HG02840 (cell line): Measurements from ENCODE around the gene NEURL2.
"Not testable (repeated sequence)": the region's sequence is repeated elsewhere in the genome, so short reads cannot be mapped to it uniquely, and the experiment has no call there.

Source experiments
- ATAC-seq: cut with Tn5 transposase; IDR thresholded peaks from one replicate; pipeline ENCODE4 v1.9.1; 2021; ENCODE audit warnings: mild to moderate bottlenecking, moderate library complexity, moderate number of reproducible peaks; ENCODE audit not compliant: unreplicated experiment, low FRiP score

The NEURL2 gene

DNA sequence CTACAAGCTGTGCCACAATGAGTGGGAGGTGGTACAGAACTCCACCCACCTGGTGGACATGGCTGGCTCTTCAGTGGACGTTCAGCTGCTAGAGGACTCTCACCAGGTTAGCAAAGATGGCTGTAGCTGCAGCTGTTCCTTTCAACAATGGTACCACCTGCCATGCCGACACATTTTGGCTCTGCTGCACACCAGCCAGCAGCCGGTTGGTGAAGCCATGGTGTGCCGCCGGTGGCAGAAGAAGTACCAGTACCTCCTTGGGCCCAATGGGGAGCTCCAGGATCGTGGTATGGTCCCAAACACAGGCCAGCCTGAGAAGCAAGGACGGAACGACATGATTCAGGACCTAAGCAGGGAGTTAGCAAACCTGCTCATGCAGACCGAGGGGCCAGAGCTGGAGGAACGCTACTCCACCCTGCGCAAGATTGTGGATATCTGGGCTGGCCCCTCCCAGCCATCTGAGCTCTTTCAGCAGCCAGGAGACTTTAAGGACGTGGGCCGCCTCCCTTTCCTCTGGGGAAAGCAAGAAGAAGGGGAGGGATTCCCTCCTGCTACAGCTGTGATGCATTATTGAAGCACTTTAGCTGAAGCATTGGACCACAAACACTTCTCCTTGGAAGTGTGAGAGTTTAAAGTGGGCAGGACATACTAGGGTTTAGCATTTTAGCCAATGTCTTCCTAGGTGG lies 12.8 kb downstream of the NEURL2 start:
- no peak for ATAC-seq

DNA sequence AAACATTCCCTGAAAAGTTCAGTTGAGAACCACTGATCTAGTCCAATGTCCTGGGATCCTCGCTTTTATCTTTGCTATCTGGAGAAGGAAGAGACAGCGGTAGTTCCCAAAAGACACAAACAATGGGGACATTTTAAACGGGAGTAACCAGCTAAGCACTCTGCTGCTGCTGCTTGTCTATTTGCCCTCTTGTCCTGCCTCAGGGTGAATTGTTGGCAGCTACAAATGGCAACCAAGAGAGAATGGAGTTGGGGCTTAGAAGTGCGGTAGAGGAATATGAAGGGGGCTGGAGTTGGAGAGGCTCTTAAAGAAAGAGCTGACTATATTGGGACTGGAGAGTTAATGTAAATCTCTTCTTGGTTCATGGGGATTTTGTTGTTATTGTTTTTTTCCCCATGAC lies 16.4 kb downstream of the NEURL2 start:
- ATAC-seq: no peak

DNA sequence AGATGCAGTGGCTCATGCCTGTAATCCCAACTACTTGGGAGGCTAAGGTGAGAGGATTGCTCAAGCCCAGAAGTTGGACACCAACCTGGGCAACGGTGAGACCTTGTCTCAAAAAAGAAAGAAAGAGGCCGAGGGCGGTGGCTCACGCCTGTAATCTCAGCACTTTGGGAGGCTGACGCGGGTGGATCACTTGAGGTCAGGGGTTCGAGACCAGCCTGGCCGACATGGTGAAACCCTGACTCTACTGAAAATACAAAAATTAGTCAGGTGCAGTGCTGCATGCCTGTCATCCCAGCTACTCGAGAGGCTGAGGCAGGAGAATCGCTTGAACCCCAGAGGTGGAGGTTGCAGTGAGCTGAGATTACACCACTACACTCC lies 16.9 kb downstream of the NEURL2 start:
- not testable (repeated sequence) for ATAC-seq

DNA sequence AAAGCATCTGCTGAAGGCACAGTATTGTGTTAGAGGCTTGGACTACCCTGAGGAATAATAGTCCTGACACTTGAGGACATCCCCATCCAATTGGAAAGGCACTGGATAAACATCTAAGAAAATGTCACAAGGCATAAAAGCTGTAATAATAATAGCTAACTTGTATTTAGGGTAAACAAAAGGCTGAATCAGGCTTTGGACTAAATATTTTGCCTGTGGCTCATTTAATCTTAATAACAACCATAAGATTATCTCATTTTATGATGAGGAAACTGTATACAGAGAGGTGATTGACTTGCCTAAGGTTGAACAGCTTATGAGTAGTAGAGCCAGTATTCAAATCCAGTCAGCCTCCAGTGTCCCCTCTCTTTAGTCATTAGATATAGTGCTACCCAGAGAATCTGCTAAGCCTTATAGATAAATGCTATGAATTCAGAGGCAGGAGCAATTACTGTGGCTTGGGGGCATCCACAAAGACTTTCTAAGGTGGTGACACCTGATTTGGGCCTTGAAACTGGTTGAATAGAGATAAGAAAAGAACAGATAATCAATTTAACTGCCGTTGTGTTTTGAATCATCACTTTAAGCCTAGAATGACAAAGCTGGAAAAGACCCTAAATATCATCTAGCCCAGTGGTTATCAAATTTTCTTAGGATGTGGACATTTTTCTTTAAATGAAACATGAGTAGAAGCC lies 17.5 kb downstream of the NEURL2 start:
- ATAC-seq: no peak

DNA sequence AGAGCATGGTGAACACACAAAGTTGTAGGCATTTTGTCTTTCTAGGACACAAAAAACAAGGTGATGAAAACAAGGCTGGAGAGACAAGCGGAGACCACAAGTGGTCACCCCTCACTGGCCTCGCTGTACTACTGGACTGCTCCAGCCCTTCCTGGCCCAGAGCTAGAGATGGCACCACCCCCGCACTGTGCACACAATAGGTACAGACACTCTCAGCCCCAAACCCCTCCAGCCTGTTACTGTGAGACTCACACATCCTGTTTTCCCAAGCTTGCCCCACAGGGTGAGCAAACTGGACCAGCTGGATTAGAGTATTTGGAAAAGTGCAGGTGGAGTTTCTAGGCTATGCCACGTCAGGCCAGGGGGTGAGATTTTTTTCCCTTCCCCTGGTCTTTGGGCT lies 18.4 kb downstream of the NEURL2 start:
- ATAC-seq: no peak

DNA sequence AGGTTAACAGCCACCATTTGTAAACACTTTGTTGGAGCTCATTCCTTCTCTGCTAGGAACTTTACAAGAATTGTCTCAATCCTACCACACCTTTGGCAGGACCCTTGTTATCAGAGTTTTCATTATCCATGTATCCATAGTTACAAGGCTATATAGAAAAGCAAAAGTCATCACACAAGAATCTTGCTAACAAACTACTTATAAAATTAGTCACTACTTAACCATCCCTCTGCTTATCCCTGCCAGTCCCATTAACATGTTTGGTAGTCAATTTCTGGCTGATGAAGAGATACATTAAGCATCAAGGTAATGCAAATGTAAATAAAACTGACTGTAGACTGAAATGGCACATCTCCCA lies 23.2 kb downstream of the NEURL2 start:
- ATAC-seq: no peak

DNA sequence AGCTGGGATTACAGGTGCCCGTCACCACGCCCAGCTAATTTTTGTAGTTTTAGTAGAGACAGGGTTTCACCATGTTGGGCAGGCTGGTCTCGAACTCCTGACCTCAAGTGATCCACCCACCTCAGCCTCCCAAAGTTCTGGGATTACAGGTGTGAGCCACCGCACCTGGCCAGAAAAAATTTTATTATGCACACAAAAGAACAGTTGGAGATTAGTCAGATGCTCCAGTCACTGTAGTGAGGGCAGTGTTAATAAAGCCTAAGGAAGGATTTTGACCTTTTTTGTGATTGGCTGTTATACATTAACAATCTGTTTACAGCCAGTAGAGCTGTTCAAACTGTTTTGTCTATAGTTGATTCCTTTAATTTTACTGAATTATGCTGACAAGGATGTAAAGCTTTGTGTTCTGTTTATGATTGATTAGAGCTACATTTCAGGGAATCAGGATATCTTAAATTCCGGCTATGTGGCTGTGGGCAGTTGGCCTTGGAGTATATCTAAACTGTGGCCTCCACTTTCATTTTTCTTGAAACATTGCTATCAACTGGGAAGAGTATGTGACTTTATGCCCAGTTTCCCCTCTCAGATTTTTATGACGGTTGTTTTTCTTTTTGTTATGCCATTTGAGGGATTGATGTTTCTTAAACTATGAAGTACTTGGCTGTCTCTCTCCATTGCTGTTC lies 23.7 kb downstream of the NEURL2 start:
- no peak for ATAC-seq

DNA sequence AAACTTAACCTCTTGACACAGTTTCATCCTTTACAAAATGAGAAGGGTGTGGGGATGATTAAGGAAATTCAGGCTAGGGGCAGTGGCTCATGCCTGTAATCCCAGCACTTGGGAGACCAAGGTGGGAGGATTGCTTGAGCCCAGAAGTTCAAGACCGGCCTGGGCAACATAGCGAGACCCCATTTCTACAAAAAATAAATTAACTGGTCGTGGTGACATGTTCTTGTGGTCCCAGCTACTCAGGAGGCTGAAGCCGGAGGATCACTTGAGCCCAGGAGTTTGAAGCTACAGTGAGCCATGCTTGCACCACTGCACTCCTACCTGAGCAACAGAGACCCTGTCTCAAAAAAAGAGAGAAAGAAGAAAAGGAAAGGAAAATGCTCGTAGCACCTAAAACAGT lies 24.6 kb downstream of the NEURL2 start:
- no peak for ATAC-seq

DNA sequence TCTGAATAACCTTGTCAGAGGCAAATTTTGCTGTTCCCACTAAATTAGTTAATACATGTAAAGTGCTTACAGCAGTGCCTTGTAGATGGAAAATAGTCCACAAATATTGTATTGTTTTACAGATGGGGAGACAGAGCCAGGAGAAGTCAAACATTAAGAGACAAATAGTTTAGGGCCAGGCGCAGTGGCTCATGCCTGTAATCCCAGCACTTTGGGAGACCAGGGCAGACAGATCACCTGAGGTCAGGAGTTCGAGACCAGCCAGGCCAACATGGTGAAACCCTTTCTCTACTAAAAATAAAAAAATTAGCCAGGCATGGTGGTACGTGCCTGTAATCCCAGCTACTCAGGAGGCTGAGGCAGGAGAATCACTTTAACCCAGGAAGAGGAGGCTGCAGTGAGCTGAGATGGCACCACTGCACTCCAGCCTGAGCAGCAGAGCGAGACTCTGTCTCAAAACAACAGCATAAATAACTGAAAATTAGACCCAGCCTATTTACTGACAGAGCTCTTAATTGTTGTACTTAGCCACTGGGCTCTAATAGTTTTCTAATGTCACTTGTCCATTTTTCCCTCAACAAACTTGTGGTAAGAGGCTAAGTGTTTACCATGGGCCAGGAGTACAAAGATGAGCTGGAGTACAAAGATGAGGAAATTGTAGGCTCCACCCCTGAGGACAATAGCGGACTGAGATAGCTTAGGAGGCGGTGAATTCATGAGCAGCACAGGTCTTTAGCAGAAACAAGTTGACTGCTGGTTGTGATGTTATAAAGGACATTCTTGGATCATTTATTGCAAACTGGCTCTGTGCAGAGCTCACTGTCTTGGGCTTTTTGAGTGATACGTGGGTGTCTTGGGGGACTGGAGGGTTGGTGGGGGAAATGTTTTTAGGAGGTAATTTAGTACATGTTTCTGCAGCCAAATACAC lies 27.2 kb downstream of the NEURL2 start:
- ATAC-seq: no peak

DNA sequence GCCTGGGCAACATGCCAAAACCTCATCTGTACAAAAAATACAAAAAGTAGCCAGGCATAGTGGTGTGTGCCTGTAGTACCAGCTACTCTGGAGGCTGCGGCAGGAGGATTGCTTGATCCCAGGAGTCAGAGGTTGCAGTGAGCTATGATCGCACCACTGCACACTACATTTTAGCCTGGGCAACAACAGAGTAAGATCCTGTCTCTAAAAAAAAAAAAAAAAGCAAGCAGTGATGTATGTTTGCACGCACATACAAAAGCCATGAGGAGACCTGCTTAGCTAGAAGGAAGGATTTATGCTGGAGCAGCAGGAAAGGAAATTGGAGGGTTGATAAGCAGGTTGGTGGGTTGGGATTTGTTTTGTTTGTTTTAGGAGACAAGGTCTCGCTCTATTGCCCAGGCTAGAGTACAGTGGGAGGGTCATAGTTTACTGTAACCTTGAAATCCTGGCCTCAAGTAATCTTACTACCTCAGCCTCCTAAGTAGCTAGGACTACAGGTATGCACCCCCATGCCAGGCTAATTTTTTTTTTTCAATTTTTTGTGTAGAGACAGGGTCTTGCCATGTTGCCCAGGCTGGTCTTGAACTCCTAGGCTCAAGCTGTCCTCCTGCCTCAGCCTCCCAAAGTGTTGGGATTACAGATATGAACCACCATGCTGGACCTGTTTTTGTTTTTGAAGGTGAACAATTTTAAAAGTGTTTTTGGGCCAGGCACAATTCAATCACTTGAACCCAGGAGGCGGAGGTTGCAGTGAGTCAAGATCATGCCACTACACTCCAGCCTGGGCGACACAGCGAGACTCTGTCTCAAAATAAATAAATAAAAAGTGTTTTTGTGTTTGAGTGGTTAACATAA lies 29.6 kb downstream of the NEURL2 start:
- no peak for ATAC-seq

DNA sequence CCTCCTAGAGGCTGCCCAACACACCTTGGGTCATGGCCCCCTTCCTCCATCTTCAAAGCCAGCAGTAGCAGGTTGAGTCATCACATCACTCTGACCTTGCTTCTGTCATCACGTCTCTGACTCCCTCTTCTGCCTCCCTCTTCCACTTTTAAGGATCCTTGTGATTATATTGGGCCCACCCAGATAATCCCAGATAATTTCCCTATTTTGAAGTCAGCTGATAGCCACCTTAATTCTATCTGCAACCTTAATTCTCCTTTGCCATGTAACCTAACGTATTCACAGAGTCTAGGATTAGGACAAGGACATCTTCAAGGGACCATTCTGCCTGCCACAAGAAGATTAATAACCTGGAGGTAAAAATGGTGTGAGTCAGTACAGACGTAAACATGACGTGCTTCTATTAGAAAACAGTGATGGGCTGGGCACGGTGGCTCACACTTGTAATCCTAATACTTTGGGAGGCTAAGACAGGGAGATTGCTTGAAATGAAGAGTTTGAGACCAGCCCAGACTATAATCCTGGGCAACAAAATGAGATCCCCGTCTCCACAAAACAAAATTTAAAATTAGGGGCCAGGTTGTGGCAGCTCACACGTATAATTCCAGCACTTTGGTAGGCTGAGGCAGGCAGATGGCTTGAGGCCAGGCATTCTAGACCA lies 30.3 kb downstream of the NEURL2 start:
- ATAC-seq: no peak

DNA sequence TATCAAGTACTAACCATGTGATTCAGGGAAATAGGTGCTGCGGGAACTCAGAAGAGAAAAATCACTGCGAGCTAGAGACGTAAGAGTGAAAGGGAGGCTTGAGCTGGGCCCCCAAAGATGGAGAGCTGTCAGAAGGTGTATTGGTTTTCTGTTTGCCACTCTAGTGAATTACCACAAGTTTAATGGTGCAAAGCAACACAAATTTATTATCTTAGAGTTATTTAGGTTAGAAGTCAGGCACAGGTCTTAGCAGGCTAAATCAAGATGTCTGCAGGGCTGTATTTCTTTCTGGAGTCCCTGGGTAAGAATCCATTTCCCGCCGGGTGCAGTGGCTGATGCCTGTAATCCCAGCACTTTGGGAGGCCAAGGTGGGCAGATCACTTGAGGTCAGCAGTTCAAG lies 31.1 kb downstream of the NEURL2 start:
- no peak for ATAC-seq

DNA sequence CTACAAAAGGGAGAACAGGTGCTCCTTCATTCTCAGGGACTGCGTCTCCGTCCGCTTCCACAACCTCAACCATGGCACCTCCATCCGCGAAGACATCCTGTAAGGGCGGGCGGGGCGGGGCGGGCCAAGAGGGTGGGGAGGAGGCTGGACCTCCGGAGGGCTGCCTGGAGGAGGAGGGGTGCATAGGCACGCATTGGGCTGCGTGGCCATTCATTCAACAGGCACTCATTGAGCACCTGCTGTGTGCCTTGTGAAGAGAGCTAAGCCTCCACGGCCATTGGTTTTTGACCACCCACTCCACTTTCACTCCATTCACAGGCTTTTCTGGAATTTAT lies 33.2 kb downstream of the NEURL2 start:
- peak; percentile 6 for ATAC-seq

DNA sequence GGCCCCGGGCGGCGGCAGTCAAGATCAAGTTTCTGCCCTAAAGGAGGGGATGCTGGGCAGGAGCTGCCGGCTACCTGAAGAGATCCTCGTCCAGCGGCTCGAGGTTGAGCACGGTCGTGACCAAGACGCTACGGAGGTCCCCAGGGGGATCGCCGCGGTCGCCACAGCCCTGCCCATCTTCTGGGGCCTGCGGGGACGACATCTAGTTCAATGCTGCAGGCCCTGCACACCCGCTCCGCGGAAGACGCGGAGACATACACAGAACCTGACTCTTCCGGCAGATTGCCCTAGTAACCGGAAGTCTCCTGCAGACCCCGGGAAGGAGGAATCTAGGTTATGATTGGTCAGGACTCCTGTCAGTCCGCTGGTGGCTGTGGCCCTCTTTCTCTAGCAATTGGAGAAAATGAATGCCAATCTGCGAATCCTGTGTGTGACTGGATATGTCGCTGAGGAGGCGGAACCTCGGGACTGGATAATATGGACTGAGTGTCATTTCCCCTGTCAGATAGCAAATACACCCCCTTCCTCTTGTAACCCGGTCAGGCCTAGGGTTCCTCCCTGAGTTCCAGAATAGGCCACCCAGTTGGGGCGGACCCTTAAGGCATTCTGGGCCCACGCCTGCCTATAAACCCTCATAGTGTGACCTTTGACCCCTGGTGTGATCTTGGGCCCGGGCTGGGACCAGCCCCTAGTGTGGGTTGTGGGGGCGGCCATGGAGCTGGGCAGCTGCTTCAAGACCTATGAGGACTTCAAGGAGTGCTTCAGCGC lies 33.7 kb downstream of the NEURL2 start, which contains the start of the genes ACOT8 and ZSWIM3:
Gene ACOT8 (minus strand): TSS at position 279 of the 768 bp plus-strand sequence. CDS start 77 bp downstream, at position 202.
Gene ZSWIM3 (plus strand): TSS at position 501 of the 768 bp plus-strand sequence. CDS start 212 bp downstream, at position 713.
- peak; percentile 98 for ATAC-seq

DNA sequence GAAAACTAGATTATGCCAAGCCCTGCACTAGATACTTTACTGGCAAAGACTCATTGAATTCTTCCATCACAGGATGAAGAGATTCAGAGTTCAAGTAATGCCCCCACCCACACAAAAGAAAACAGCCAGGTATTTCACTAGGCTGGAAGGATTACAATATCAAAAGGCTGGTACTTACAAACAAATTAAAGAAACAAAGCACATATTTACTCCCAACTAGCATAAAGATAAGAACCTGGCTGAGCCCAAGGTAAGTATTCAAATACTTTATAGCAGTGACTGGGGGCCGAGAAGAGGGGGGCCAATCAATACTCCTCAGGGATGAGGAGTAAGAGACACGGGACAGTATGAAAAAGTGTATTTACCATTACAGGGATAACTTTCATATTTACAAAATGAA lies 37.5 kb downstream of the NEURL2 start:
- no peak for ATAC-seq

DNA sequence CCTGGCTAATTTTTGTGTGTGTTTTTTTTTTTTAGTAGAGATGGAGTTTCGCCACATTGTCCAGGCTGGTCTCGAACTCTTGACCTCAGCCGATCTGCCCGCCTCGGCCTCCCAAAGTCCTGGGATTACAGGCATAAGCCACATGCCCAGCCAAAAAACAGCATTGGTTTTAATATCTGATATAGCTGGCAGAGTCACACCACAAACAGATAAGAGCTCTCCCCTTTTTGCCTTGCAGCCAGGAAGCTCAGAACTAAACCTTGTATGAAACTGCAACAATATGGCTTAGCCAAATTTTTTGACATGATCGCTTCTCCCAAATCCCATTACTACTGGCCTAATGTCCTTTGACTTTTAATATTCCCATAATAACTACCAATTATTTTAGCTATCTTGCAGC lies 38.7 kb downstream of the NEURL2 start:
- ATAC-seq: no peak

DNA sequence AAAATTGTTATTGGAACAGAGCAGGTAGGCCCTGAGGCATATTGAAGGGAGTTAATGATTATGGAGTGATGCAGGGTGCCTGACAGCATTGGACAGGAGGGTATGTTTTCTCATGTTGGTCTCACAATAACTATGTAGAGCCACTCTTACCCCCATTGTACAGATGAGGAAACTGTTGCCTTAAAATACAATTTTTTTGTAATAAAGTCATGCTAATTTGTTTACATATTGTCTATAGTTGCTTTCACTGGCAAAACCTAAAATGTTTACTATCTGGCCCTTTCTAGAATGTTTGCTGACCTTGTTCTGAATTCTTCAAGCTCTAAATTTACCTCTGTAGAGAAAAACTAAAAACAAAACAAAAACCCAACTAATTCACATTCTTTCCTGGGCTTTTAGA lies 39.5 kb downstream of the NEURL2 start:
- no peak for ATAC-seq

DNA sequence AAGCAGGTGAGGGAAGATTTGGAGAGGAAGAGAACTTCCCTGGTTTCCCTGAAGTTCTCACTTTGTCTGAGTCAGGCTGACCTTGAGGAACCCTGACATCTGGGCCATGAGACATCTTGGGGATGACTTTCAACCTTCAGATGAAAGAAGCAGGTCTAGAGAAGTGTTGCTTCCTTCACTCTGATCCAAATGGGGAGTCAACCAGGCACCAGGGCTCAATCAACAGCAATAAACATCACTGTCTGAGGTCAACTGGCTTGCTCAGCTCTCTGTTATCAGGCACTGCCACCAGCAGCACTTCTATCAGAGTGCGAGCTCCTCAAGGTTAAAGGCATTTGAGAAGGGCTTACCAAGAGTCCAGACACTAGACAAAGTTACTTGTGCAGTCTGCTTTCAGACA lies 40.1 kb downstream of the NEURL2 start:
- no peak for ATAC-seq

DNA sequence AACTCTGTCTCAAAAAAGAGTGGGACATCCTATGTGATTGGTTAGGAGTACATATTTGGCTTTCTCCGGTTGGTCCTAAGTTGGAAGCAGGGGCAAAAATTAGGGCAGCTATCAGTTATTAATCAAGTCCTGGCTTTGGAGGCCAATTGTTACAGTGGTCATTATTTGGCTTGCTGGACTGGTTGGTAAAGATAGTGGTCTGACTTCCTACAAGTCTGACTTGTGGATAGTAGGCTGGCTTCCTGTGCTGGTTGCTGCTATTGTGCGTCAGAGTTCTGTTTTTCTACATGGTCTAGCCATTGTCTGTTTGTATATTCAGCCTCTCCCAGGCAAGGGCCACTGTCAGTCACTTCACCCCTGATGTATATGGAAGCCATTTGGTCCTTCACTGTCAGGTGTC lies 40.8 kb downstream of the NEURL2 start:
- no peak for ATAC-seq
